HepG2 (cell line): ENCODE results near the gene NPPC. TPM values are rescaled to one million over a fixed set of nuclear protein-coding genes. Genes with fewer than 3 reads are reported as not detected.

Experiments
- DMTF1 ChIP-seq: sonication (generic); formaldehyde crosslinking; IDR thresholded peaks from 2 replicates; pipeline ENCODE4 v1.4.0; 2020; ENCODE audit warnings: mild to moderate bottlenecking, missing genetic modification reagents
- JUNB ChIP-seq: sonication (generic); formaldehyde crosslinking; IDR thresholded peaks from 2 replicates; pipeline ENCODE4 v1.8.0; 2022; ENCODE audit warnings: missing genetic modification reagents, mild to moderate bottlenecking, borderline replicate concordance
- MYC ChIP-seq: sonication (generic); formaldehyde crosslinking; IDR thresholded peaks from 2 replicates; pipeline ENCODE4 v1.9.0; 2021; ENCODE audit warnings: missing genetic modification reagents, borderline replicate concordance
- NR3C1 ChIP-seq: sonication (generic); formaldehyde crosslinking; IDR thresholded peaks from 2 replicates; pipeline ENCODE4 v1.4.0; 2020; ENCODE audit warnings: missing genetic modification reagents
- ZFX ChIP-seq: sonication (generic); formaldehyde crosslinking; IDR thresholded peaks from 2 replicates; pipeline ENCODE4 v1.4.0; 2020; ENCODE audit warnings: mild to moderate bottlenecking, low read depth, missing genetic modification reagents, moderate library complexity
- ZNF205 ChIP-seq: IDR thresholded peaks from 2 replicates; pipeline ENCODE4 v1.6.1; 2018; ENCODE audit warnings: missing biosample characterization, missing genetic modification reagents
- ZNF350 ChIP-seq: sonication (generic); formaldehyde crosslinking; IDR thresholded peaks from 2 replicates; pipeline ENCODE4 v1.4.0; 2020; ENCODE audit warnings: mild to moderate bottlenecking, low read depth, missing genetic modification reagents, borderline replicate concordance
- ZNF367 ChIP-seq: sonication (generic); formaldehyde crosslinking; IDR thresholded peaks from 2 replicates; pipeline ENCODE4 v1.4.0; 2020; ENCODE audit warnings: missing genetic modification reagents, borderline replicate concordance
- ZNF44 ChIP-seq: sonication (generic); formaldehyde crosslinking; IDR thresholded peaks from 2 replicates; pipeline ENCODE4 v1.5.1; 2020; ENCODE audit warnings: mild to moderate bottlenecking, missing genetic modification reagents
- ZNF460 ChIP-seq: sonication (generic); formaldehyde crosslinking; IDR thresholded peaks from 2 replicates; pipeline ENCODE4 v1.5.1; 2020; ENCODE audit warnings: missing genetic modification reagents, mild to moderate bottlenecking, borderline replicate concordance
- ZNF513 ChIP-seq: sonication (generic); formaldehyde crosslinking; conservative IDR thresholded peaks from 2 replicates; pipeline ENCODE4 v1.5.0; 2020; ENCODE audit warnings: missing genetic modification reagents
- ZNF615 ChIP-seq: sonication (generic); formaldehyde crosslinking; IDR thresholded peaks from 2 replicates; pipeline ENCODE4 v1.5.0; 2020; ENCODE audit warnings: mild to moderate bottlenecking, missing genetic modification reagents, borderline replicate concordance
- ZNF816 ChIP-seq: sonication (generic); formaldehyde crosslinking; IDR thresholded peaks from 2 replicates; pipeline ENCODE4 v1.8.0; 2022; ENCODE audit warnings: missing genetic modification reagents, mild to moderate bottlenecking, borderline replicate concordance
- ZSCAN20 ChIP-seq: sonication (generic); formaldehyde crosslinking; IDR thresholded peaks from 2 replicates; pipeline ENCODE4 v1.4.0; 2020; ENCODE audit warnings: missing genetic modification reagents, mild to moderate bottlenecking, borderline replicate concordance
- polyA plus RNA-seq, 8 experiments: library from polyadenylated mRNA; depleted of rRNA in 3 of 8; stranded (reverse) in 7 of 8; unstranded in 1 of 8; fragments of >200 nt; fragmentation: Illumina TruSeq in 4 of 8; extraction: Trizol in 4 of 8; gene quantifications; 2 replicates each; pipeline versions ENCODE4 v1.2.1 to v1.2.3, GENCODE V29; 2011 to 2016; ENCODE audit warnings: low read depth in 4 of 8, missing spikeins in 1 of 8, mixed read lengths in 1 of 8; ENCODE audit not compliant: insufficient read depth in 1 of 8
- total RNA-seq, 5 experiments: library from RNA; depleted of rRNA; stranded (reverse); fragments of >200 nt; fragmentation: Illumina TruSeq; extraction: Trizol; gene quantifications; 2 replicates each; pipeline ENCODE4 v1.2.3, GENCODE V29; 2016; ENCODE audit warnings: low read depth in 1 of 5
- TF ChIP-seq, protein P1 (sequence below): sonication (generic); formaldehyde crosslinking; IDR thresholded peaks from 2 replicates; pipeline ENCODE4 v1.4.0; 2020; ENCODE audit warnings: mild to moderate bottlenecking, missing genetic modification reagents
- TF ChIP-seq, protein P2 (sequence below): sonication (generic); formaldehyde crosslinking; IDR thresholded peaks from 2 replicates; pipeline ENCODE4 v1.4.0; 2020; ENCODE audit warnings: missing genetic modification reagents
- TF ChIP-seq, protein P3 (sequence below): sonication (generic); formaldehyde crosslinking; IDR thresholded peaks from 2 replicates; pipeline ENCODE4 v1.5.0; 2020; ENCODE audit warnings: mild to moderate bottlenecking, missing genetic modification reagents

NPPC gene
- total and polyA plus RNA-seq, 2 of the 13 experiments (the other 11 are each of a cell fraction or from before 2014, with no cell fraction given) = 0.11 TPM; not detected in 1

- TF ChIP-seq MYC (CRISPR knock-in tag) (no peak), ZNF367 (CRISPR knock-in tag) (no peak), ZNF816 (CRISPR knock-in tag) (no peak), ZNF205 (CRISPR knock-in tag) (no peak), ZNF350 (CRISPR knock-in tag) (no peak; the same call in 1 of the 2 replicates), ZNF44 (CRISPR knock-in tag) (no peak), JUNB (no peak), ZSCAN20 (CRISPR knock-in tag) (no peak), ZFX (CRISPR knock-in tag) (peak; percentile 2; the same call in 1 of the 2 replicates), ZNF615 (CRISPR knock-in tag) (0 out of 2 replicates have a peak, but pooled peaks have one; percentile 43), DMTF1 (CRISPR knock-in tag) (no peak), ZNF513 (CRISPR knock-in tag) (no peak), ZNF460 (CRISPR knock-in tag) (no peak; the same call in 1 of the 2 replicates), NR3C1 (CRISPR knock-in tag) (no peak)
- TF ChIP-seq, protein P1, sequence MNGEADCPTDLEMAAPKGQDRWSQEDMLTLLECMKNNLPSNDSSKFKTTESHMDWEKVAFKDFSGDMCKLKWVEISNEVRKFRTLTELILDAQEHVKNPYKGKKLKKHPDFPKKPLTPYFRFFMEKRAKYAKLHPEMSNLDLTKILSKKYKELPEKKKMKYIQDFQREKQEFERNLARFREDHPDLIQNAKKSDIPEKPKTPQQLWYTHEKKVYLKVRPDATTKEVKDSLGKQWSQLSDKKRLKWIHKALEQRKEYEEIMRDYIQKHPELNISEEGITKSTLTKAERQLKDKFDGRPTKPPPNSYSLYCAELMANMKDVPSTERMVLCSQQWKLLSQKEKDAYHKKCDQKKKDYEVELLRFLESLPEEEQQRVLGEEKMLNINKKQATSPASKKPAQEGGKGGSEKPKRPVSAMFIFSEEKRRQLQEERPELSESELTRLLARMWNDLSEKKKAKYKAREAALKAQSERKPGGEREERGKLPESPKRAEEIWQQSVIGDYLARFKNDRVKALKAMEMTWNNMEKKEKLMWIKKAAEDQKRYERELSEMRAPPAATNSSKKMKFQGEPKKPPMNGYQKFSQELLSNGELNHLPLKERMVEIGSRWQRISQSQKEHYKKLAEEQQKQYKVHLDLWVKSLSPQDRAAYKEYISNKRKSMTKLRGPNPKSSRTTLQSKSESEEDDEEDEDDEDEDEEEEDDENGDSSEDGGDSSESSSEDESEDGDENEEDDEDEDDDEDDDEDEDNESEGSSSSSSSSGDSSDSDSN (CRISPR knock-in tag) = no peak
- TF ChIP-seq, protein P2, sequence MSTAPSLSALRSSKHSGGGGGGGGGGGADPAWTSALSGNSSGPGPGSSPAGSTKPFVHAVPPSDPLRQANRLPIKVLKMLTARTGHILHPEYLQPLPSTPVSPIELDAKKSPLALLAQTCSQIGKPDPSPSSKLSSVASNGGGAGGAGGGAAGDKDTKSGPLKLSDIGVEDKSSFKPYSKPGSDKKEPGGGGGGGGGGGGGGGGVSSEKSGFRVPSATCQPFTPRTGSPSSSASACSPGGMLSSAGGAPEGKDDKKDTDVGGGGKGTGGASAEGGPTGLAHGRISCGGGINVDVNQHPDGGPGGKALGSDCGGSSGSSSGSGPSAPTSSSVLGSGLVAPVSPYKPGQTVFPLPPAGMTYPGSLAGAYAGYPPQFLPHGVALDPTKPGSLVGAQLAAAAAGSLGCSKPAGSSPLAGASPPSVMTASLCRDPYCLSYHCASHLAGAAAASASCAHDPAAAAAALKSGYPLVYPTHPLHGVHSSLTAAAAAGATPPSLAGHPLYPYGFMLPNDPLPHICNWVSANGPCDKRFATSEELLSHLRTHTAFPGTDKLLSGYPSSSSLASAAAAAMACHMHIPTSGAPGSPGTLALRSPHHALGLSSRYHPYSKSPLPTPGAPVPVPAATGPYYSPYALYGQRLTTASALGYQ (CRISPR knock-in tag) = no peak
- TF ChIP-seq, protein P3, sequence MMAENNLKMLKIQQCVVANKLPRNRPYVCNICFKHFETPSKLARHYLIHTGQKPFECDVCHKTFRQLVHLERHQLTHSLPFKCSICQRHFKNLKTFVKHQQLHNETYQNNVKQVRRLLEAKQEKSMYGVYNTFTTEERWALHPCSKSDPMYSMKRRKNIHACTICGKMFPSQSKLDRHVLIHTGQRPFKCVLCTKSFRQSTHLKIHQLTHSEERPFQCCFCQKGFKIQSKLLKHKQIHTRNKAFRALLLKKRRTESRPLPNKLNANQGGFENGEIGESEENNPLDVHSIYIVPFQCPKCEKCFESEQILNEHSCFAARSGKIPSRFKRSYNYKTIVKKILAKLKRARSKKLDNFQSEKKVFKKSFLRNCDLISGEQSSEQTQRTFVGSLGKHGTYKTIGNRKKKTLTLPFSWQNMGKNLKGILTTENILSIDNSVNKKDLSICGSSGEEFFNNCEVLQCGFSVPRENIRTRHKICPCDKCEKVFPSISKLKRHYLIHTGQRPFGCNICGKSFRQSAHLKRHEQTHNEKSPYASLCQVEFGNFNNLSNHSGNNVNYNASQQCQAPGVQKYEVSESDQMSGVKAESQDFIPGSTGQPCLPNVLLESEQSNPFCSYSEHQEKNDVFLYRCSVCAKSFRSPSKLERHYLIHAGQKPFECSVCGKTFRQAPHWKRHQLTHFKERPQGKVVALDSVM = no peak
These were observed 31.9 kb upstream of the NPPC start (continued) for GRCh38 chr2:231957913-231958763.
